ENCODE data around the gene TNRC18. TPM values are rescaled to one million over a fixed set of nuclear protein-coding genes. Genes with fewer than 3 reads are reported as not detected.
"Not testable (repeated sequence)": the region's sequence is repeated elsewhere in the genome, so short reads cannot be mapped to it uniquely, and the experiment has no call there.

TNRC18 gene
- total and polyA plus RNA-seq, 2 donors (not counting 1 experiment from before 2014, with no cell fraction given): 17.8 to 75.0 TPM

DNA sequence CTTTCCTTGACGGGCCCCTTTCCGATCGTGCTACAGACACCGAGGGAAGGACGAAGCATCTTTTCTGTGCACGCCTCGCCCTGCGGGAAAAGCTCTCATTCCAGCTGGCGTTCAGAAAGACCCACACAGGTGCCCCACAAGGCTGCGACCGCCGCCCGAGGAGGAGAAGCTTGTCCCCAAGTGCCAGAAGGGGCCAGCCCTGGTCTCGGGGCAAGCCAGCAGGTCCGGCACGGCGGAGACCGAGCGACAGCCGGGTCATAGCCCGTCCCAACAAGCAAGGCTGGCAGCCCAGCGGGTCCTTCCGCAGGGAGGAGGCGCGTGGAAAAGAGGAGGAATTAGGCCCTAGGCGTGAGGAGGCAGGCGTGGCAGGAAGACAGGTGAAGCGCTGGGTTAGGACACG is 62.7 kb downstream of the TNRC18 start:
- 99% methylated on average over 29 of the region's 29 CpGs for WGBS (ENCODE audit: insufficient coverage)
- H3K27ac ChIP-seq (ENCODE audit: low read length in 2 of 2): no peak overlapping the region
- H3K27ac Mint-ChIP-seq: no peak overlapping the region
- intact Hi-C loops (cut with micrococcal nuclease): loop anchor here (10.0 kb wide), 1 partner anchor 344 kb away; no protein-coding TSS in a partner anchor
- POLR2A ChIA-PET: no interaction called here
- H3K79me2 ChIP-seq (ENCODE audit: control insufficient read depth, insufficient read depth, low read length): peaks cover 45% of the 10 kb centered on the region
- no peaks in the 10 kb centered on the region for H3K9me3 ChIP-seq (ENCODE audit: control extremely low read depth in 1 of 3, control insufficient read depth in 2 of 3, insufficient read depth in 1 of 3, low read length in 2 of 3)
- no peaks in the 10 kb centered on the region for H3K27me3 Mint-ChIP-seq
- no peak overlapping the region for H3K4me3 Mint-ChIP-seq
- H3K9me3 Mint-ChIP-seq (ENCODE audit: insufficient read depth): no peaks in the 10 kb centered on the region
- H2AFZ ChIP-seq (ENCODE audit: insufficient read depth, low read depth, low read length, poor library complexity, severe bottlenecking): no peak overlapping the region
- no peak for ATAC-seq (ENCODE audit: low read depth)
- H3K4me2 ChIP-seq (replicated peaks; ENCODE audit: low read depth, low read length, poor library complexity, severe bottlenecking): no peak overlapping the region
- no peak for TF ChIP-seq EZH2 (IDR thresholded peaks at IDR 0.05; ENCODE audit: borderline replicate concordance, insufficient read depth, low read depth, low read length, poor library complexity, severe bottlenecking)
- TF ChIP-seq CTCF (IDR thresholded peaks at IDR 0.05): no peak
- no peak overlapping the region for H3K4me3 ChIP-seq (ENCODE audit: control extremely low read depth in 1 of 5, extremely low read depth in 1 of 5, insufficient read depth in 1 of 5, low read depth in 2 of 5, low read length in 4 of 5)
- H3K36me3 ChIP-seq (replicated peaks in 1 of 2; ENCODE audit: control extremely low read depth in 1 of 2, control insufficient read depth in 1 of 2, extremely low read depth in 1 of 2, insufficient read depth in 2 of 2, low read length in 1 of 2): peaks cover 15 to 57% of the 10 kb centered on the region in 2 experiments
- peaks cover 7 to 16% of the 10 kb centered on the region in 2 donors for H3K4me1 ChIP-seq (ENCODE audit: control insufficient read depth in 2 of 2, insufficient read depth in 2 of 2, low read length in 2 of 2)
- DNase-seq: no peak
- H3K27me3 ChIP-seq (replicated peaks in 1 of 4; ENCODE audit: control extremely low read depth in 1 of 4, control insufficient read depth in 3 of 4, insufficient read depth in 4 of 4, low read length in 3 of 4): no peaks in the 10 kb centered on the region
- H4K20me1 ChIP-seq (ENCODE audit: control insufficient read depth, insufficient read depth, low read length, poor library complexity, severe bottlenecking): peaks cover 42% of the 10 kb centered on the region
- CTCF ChIA-PET: interaction anchor here (1.4 kb wide), 1 partner anchor 134 kb away, joined by 3 read pairs; no protein-coding TSS in a partner anchor
- H3K4me1 Mint-ChIP-seq: peaks cover 11% of the 10 kb centered on the region
- no peak overlapping the region for H3K9ac ChIP-seq (ENCODE audit: low read length)

- Histone ChIP-seq H3K9ac (ENCODE audit: low read length) (no peak overlapping the region), H3K4me3 (ENCODE audit: control extremely low read depth in 1 of 5, extremely low read depth in 1 of 5, insufficient read depth in 1 of 5, low read depth in 2 of 5, low read length in 4 of 5) (no peak overlapping the region), H3K36me3 (replicated peaks in 1 of 2; ENCODE audit: control extremely low read depth in 1 of 2, control insufficient read depth in 1 of 2, extremely low read depth in 1 of 2, insufficient read depth in 2 of 2, low read length in 1 of 2) (peaks cover 15 to 61% of the 10 kb centered on the region in 2 experiments), H4K20me1 (ENCODE audit: control insufficient read depth, insufficient read depth, low read length, poor library complexity, severe bottlenecking) (peaks cover 39% of the 10 kb centered on the region), H2AFZ (ENCODE audit: insufficient read depth, low read depth, low read length, poor library complexity, severe bottlenecking) (no peak overlapping the region), H3K4me1 (ENCODE audit: control insufficient read depth in 2 of 2, insufficient read depth in 2 of 2, low read length in 2 of 2) (peaks cover 7 to 15% of the 10 kb centered on the region in 2 donors), H3K79me2 (ENCODE audit: control insufficient read depth, insufficient read depth, low read length) (peaks cover 46% of the 10 kb centered on the region), H3K9me3 (ENCODE audit: control extremely low read depth in 1 of 3, control insufficient read depth in 2 of 3, insufficient read depth in 1 of 3, low read length in 2 of 3) (no peaks in the 10 kb centered on the region), H3K4me2 (replicated peaks; ENCODE audit: low read depth, low read length, poor library complexity, severe bottlenecking) (no peak overlapping the region), H3K27me3 (replicated peaks in 1 of 4; ENCODE audit: control extremely low read depth in 1 of 4, control insufficient read depth in 3 of 4, insufficient read depth in 4 of 4, low read length in 3 of 4) (no peaks in the 10 kb centered on the region), H3K27ac (ENCODE audit: low read length in 2 of 2) (no peak overlapping the region)
- 95% methylated on average over 7 of the region's 12 CpGs for WGBS (ENCODE audit: insufficient coverage)
- DNase-seq (no peak), ATAC-seq (ENCODE audit: low read depth) (no peak)
- POLR2A ChIA-PET: no interaction called here
- TF ChIP-seq EZH2 (IDR thresholded peaks at IDR 0.05; ENCODE audit: borderline replicate concordance, insufficient read depth, low read depth, low read length, poor library complexity, severe bottlenecking): no peak
- TF ChIP-seq CTCF (IDR thresholded peaks at IDR 0.05): no peak
- Mint-ChIP-seq H3K4me3 (no peak overlapping the region), H3K9me3 (ENCODE audit: insufficient read depth) (no peaks in the 10 kb centered on the region), H3K27ac (no peak overlapping the region), H3K27me3 (no peaks in the 10 kb centered on the region), H3K4me1 (peaks cover 9% of the 10 kb centered on the region)
- intact Hi-C loops (cut with micrococcal nuclease): loop anchor here (10.0 kb wide), 1 partner anchor 344 kb away; no protein-coding TSS in a partner anchor
- CTCF ChIA-PET: interaction anchor here (1.4 kb wide), 1 partner anchor 134 kb away, joined by 3 read pairs; no protein-coding TSS in a partner anchor
Measured at GRCh38 chr7:5360451-5360850, 63.2 kb downstream of the TNRC18 start.

DNA sequence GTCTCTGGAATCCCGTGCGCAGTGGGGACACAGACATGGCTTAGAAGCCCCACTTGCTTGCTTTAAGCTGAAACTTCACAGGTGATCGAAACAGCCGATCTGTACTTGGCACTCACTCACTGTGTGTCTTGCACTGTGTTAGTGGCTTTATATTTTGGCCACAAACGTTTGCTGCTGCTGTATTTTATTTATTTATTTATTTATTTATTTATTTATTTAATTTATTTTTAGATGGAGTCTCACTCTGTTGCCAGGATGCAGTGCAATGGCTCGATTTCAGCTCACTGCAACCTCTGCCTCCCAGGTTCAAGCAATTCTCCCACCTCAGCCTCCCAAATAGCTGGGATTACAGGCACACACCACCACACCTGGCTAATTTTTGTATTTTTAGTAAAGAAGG is 63.6 kb downstream of the TNRC18 start:
- H3K9me3 ChIP-seq (ENCODE audit: control extremely low read depth in 1 of 3, control insufficient read depth in 2 of 3, insufficient read depth in 1 of 3, low read length in 2 of 3); H3K27ac Mint-ChIP-seq; H3K27ac ChIP-seq (ENCODE audit: low read length in 2 of 2); H3K4me3 ChIP-seq (ENCODE audit: control extremely low read depth in 1 of 5, extremely low read depth in 1 of 5, insufficient read depth in 1 of 5, low read depth in 2 of 5, low read length in 4 of 5); H3K9ac ChIP-seq (ENCODE audit: low read length); H2AFZ ChIP-seq (ENCODE audit: insufficient read depth, low read depth, low read length, poor library complexity, severe bottlenecking); H3K27me3 ChIP-seq (replicated peaks in 1 of 4; ENCODE audit: control extremely low read depth in 1 of 4, control insufficient read depth in 3 of 4, insufficient read depth in 4 of 4, low read length in 3 of 4); POLR2A ChIA-PET; DNase-seq; H3K4me1 Mint-ChIP-seq; H3K9me3 Mint-ChIP-seq (ENCODE audit: insufficient read depth); ATAC-seq (ENCODE audit: low read depth); H3K4me3 Mint-ChIP-seq; H3K4me2 ChIP-seq (replicated peaks; ENCODE audit: low read depth, low read length, poor library complexity, severe bottlenecking); H3K27me3 Mint-ChIP-seq: not testable (repeated sequence)
- 96% methylated on average over 3 of the region's 6 CpGs for WGBS (ENCODE audit: insufficient coverage)
- H3K79me2 ChIP-seq (ENCODE audit: control insufficient read depth, insufficient read depth, low read length): peaks cover 47% of the 10 kb centered on the region
- intact Hi-C loops (cut with micrococcal nuclease): loop anchor here (10.0 kb wide), 1 partner anchor 345 kb away; no protein-coding TSS in a partner anchor
- peaks cover 7 to 15% of the 10 kb centered on the region in 2 donors for H3K4me1 ChIP-seq (ENCODE audit: control insufficient read depth in 2 of 2, insufficient read depth in 2 of 2, low read length in 2 of 2)
- H3K36me3 ChIP-seq (replicated peaks in 1 of 2; ENCODE audit: control extremely low read depth in 1 of 2, control insufficient read depth in 1 of 2, extremely low read depth in 1 of 2, insufficient read depth in 2 of 2, low read length in 1 of 2): peaks cover 15 to 63% of the 10 kb centered on the region in 2 experiments
- peaks cover 39% of the 10 kb centered on the region for H4K20me1 ChIP-seq (ENCODE audit: control insufficient read depth, insufficient read depth, low read length, poor library complexity, severe bottlenecking)
- CTCF ChIA-PET: interaction anchor here (1.4 kb wide), 1 partner anchor 135 kb away, joined by 3 read pairs; no protein-coding TSS in a partner anchor

All from B cell (primary cell).